Measurements from ENCODE around the gene HMOX1. TPM values are rescaled to one million over a fixed set of nuclear protein-coding genes. Genes with fewer than 3 reads are reported as not detected.

The HMOX1 gene
- total and polyA plus RNA-seq, 2 of the 8 experiments (the other 6 are each of a cell fraction or from before 2014, with no cell fraction given): 25.0 to 41.6 TPM

DNA sequence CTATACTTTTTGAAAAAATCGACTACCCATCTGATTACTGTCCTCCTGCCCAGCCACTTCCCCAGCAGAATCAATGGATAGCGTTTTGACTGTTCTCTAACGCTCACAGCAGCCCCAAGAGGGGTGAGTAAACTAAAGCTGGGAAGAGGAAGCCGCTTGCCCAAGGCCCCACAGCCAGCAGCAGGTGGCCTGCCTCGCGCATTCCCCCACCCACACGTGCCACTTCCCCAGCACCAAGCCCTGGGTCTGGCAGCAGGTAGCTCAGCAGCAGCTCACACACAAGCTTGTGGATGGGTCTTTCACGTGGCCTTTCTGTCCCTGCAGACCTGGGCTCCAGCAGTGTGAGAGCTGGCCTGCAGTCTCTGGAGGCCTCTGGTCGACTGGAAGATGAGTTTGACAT, 46.9 kb upstream of the HMOX1 start (continued):
- TF ChIP-seq SIN3A (conservative IDR thresholded peaks at IDR 0.05 in 1 of 2, IDR thresholded peaks at IDR 0.05 in 1 of 2; ENCODE audit: low read depth in 1 of 2, low read length in 2 of 2) (no peak), EP300 (IDR thresholded peaks at IDR 0.05; ENCODE audit: borderline replicate concordance in 1 of 2, low read depth in 2 of 2, low read length in 2 of 2) (no peak), KDM4A (IDR thresholded peaks at IDR 0.05; ENCODE audit: low read depth, low read length, severe bottlenecking) (no peak), NRF1 (IDR thresholded peaks at IDR 0.05; ENCODE audit: low read depth, low read length) (no peak), CHD2 (IDR thresholded peaks at IDR 0.05; ENCODE audit: low read length) (no peak), RXRA (IDR thresholded peaks at IDR 0.05; ENCODE audit: insufficient read depth, low read depth, low read length) (no peak), YY1 (IDR thresholded peaks at IDR 0.05; ENCODE audit: low read depth, low read length) (no peak), POLR2AphosphoS5 (IDR thresholded peaks at IDR 0.05; ENCODE audit: low read depth, low read length) (no peak)
